ENCODE results near the gene ATP6V1B1.

Gene ATP6V1B1

GRCh38 chr2:70901227-70902066, 34.3 kb upstream of the ATP6V1B1 start:
- peak; percentile 76 for DNase-seq (ENCODE audit: low spot score)

- DNase-seq (ENCODE audit: low spot score): no peak
Measured at GRCh38 chr2:70902067-70902442, 33.6 kb upstream of the ATP6V1B1 start.

- no peak for DNase-seq (ENCODE audit: low spot score)
Measured at GRCh38 chr2:70902579-70902978, 33.1 kb upstream of the ATP6V1B1 start.

- DNase-seq (ENCODE audit: low spot score): no peak
Measured at GRCh38 chr2:70903171-70903570, 32.5 kb upstream of the ATP6V1B1 start.

GRCh38 chr2:70903641-70904340, 31.9 kb upstream of the ATP6V1B1 start:
- DNase-seq (ENCODE audit: low spot score): no peak

- peak; percentile 66 for DNase-seq (ENCODE audit: low spot score)
Measured at GRCh38 chr2:70904371-70905216, 31.1 kb upstream of the ATP6V1B1 start.

GRCh38 chr2:70905443-70906421, 30.0 kb upstream of the ATP6V1B1 start:
- no peak for DNase-seq (ENCODE audit: low spot score)

DNA sequence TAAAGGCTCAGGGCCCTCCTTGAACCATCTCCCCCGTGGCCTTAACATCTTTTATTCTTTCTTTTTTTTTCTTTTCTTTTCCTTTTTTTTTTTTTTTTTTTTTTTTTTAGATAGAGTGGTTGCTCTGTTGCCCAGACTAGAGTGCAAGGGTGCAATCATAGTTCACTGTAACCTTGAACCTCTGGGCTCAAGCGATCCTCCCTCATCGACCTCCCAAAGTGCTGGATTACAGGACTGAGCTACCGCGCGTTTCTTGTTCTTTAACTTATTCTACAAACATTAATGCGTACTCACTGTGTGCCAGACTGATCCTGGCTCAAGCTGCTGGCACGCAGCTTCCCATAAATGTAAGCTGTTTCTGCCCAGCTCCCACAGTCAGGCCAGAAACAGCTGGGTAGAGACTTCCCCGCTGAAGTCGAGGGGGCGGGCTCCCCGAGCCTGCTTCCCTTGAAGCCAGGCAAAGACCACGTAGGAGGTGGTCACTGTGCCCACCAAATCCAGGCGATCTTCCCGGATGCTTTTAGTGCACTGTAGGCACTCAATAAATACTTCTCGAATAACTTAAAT, 29.2 kb upstream of the ATP6V1B1 start:
- no peak for DNase-seq (ENCODE audit: low spot score)

DNA sequence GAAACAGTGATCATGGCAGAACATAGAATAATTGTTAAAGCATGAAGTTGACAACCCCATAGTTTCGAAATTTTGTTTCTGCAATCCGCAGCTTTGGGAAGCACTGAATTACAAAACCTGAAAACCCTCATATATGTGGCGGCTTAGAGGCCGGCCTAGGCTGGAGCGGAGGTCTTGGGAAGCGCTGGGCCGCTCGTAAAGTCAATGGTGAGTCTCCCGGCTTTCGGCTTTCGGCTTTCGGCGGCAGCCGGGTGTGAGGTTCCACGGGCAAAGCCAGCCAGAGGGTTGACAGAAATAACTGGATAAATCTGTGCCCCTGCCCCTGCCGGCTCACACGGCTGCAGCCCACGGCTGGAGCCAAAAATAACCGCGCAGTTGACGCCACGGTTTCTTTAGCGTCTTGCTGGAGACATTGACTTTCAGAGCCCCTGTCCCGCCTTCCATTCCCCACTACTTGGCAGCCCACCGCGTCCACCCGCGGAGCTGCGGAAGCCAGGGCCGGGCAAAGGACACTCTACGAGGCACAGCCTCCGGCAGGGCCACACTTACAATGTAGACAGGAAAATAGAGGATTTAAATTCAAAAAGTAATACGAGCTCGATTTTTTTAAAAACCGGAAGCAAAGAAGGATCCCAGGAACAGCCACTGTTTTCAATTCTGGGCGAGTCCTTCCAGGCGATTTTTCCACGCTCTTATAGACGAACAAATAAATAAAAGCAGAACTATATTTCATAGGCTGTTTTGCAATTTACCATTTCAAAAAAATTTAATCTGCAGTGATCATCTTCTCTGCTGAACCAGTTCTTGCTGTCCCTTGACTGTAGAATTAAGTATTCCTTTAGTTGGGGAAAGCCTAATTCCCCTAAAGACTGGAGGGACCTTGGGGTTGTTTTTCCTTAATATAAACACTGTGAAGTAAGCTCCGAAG, 28.3 kb upstream of the ATP6V1B1 start:
- DNase-seq (ENCODE audit: low spot score): no peak

DNA sequence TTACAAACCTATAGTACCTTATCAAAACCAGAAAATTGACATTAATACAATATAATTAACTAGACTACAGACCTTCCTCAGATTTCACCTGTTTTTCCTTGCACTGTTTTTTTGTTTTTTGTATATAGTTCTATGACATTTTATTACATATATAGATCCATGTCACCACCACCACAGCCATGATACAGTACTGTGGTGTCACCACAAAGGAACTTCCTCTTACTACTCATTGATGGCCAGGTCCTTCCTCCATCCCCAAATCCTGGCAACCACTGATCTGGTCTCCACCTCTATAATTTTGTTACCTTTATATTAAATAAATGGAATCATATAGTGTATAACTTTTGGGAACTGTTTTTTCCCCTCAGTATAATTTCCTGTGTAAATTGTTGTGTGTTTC, 19.4 kb upstream of the ATP6V1B1 start:
- DNase-seq (ENCODE audit: low spot score): no peak

- DNase-seq (ENCODE audit: low spot score): no peak
Measured at GRCh38 chr2:70918016-70918415, 17.7 kb upstream of the ATP6V1B1 start.

DNA sequence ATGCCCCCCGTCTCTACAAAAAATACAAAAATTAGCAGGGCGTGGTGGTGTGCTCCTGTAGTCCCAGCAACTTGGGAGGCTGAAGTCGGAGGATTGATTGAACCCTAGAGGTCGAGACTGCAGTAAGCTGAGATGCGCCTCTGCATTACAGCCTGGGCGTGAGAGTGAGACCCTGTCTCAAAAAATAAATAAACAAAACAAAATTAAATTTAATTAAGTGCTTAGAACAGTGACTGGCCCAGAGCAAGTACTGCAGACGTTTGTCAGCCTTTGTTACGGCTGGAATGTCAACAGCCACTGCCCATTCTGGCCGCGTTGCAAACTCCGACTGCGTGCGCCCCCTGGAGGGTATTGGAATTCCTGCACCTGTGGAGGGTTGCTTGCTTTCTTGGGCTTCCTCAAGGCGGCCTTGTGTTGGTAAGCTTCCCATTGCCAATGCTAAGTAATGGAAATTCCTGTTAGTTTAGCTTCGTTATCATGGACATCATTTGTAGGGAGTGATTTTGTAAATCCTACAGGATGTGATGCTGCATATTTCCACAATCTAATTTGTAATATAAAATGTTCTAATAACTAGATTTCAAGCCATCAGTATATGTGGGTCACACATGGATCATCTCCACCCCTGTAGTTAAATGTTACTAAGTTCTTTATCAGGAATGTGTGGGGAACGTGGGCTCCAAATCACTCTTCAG, 15.9 kb upstream of the ATP6V1B1 start:
- peak; percentile 90 for DNase-seq (ENCODE audit: low spot score)

DNA sequence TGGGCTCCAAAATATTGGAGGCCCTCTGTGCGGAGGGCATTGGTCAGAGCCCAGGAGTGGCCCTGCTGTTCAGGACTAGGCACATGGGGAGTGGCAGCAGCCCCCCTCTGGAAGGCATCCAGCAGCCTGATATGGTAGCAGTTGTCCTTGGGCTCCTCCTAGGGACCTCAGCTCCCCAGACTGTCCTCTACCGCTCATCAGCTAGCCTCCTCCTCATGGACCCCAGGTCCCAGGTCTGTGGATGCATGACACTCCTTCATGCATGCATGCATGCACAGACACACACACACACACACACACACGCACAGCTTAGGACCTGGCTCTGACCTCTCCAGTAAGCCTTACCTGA, 15.4 kb upstream of the ATP6V1B1 start:
- peak; percentile 33 for DNase-seq (ENCODE audit: low spot score)

- peak; percentile 36 for DNase-seq (ENCODE audit: low spot score)
Measured at GRCh38 chr2:70921031-70921430, 14.7 kb upstream of the ATP6V1B1 start.

DNA sequence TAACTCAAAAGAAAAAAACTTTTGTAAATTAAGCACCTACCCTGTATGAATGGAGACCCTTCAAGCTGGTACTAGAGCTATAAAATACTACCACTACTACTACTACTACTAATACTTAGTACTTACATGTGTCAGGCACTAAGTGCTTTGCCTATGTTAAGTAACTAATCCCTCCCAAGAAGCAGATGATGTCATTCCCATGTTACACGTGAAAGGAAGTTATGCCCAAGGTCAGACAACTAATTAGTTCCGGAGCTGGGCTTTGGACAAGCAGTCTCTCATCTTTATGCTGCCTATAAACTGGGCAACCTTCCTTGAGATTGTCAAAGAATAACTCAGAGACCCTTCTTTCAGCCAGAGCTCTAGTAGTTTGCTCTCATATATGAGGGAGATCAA, 13.9 kb upstream of the ATP6V1B1 start:
- peak; percentile 23 for DNase-seq (ENCODE audit: low spot score)

GRCh38 chr2:70922235-70923234, 13.2 kb upstream of the ATP6V1B1 start:
- peak; percentile 56 for DNase-seq (ENCODE audit: low spot score)

- DNase-seq (ENCODE audit: low spot score): peak; percentile 50
Measured at GRCh38 chr2:70923378-70924015, 12.2 kb upstream of the ATP6V1B1 start.

DNA sequence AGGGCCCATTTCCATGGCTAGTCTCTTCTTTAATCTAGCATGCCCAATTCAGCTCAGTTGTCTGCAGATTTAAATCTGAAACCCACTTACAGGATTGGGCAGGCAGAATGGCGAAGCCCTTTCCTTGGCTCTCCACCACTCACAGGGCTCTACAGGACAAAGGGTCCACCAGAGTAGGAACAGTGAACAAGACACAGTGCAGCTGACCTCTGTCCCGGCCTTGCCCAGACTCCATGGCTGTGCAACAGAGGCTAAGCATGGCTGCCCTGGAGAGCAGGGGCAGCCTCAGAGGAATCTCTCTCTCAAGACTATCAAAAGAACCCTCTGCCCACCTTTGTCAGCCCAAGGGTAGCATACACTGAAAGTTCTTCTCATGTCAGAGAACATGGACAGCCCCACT, 9.7 kb upstream of the ATP6V1B1 start:
- no peak for DNase-seq (ENCODE audit: low spot score)

Data from ecto neural progenitor cell (in vitro differentiated cells).